Urinary bladder (tissue), 4 donors: ENCODE measurements around the gene DHRS4. TPM values are rescaled to one million over a fixed set of nuclear protein-coding genes. Genes with fewer than 3 reads are reported as not detected.
"Not testable (repeated sequence)": the region's sequence is repeated elsewhere in the genome, so short reads cannot be mapped to it uniquely, and the experiment has no call there.

ENCODE experiments used
- DNase-seq: peaks from one replicate; pipeline ENCODE4 v3.0.0-alpha.2; 2015; ENCODE audit errors: extremely low spot score
- H3K27ac ChIP-seq: one replicate; pipeline ENCODE4 v1.5.1; 2013; ENCODE audit warnings: low read depth, mild to moderate bottlenecking, moderate library complexity
- H3K36me3 ChIP-seq: one replicate; pipeline ENCODE4 v1.6.1; 2013; ENCODE audit warnings: mild to moderate bottlenecking, moderate library complexity; ENCODE audit not compliant: insufficient read depth
- H3K4me1 ChIP-seq: one replicate; pipeline ENCODE4 v1.6.1; 2013; ENCODE audit warnings: mild to moderate bottlenecking, moderate library complexity; ENCODE audit not compliant: insufficient read depth
- H3K4me3 ChIP-seq: one replicate; pipeline ENCODE4 v1.5.1; 2013; ENCODE audit warnings: low read depth, low read length
- WGBS: extraction: QIAGEN DNeasy Blood & Tissue Kit; methylation state at CpG from one replicate; pipeline ENCODE4 v1.1.7; 2013; 5-methylcytosine and 5-hydroxymethylcytosine counted together
- polyA plus RNA-seq: library from polyadenylated mRNA; stranded (reverse); fragments of 200-250 nt; gene quantifications from one replicate; pipeline ENCODE4 v1.2.3, GENCODE V29; 2013
- total RNA-seq: library from RNA; depleted of rRNA; stranded (reverse); fragments of >200 nt; gene quantifications from one replicate; pipeline ENCODE4 v1.2.3, GENCODE V29; 2014
- donor health status: healthy with polysubstance abuse.
- donor health status: healthy.

DHRS4 gene
- total and polyA plus RNA-seq, 2 donors: 25.9 to 53.1 TPM

GRCh38 chr14:24006471-24006816 is 52.9 kb downstream of the DHRS4 start:
- DNase-seq: not testable (repeated sequence)

GRCh38 chr14:24006817-24007652 is 53.5 kb downstream of the DHRS4 start:
- not testable (repeated sequence) for H3K36me3 ChIP-seq, H3K4me1 ChIP-seq, DNase-seq
- H3K4me3 ChIP-seq: peak overlapping the region; percentile 33
- H3K27ac ChIP-seq: peak overlapping the region; percentile 59
- WGBS: 7% methylated on average over 32 of the region's 62 CpGs

More at GRCh38 chr14:24006471-24006816, 52.9 kb downstream of the DHRS4 start:
- peak overlapping the region; percentile 33 for H3K4me3 ChIP-seq
- not testable (repeated sequence) for H3K27ac ChIP-seq, H3K36me3 ChIP-seq, H3K4me1 ChIP-seq
- 7% methylated on average over 1 of the region's 15 CpGs for WGBS

- H3K4me1 ChIP-seq: peaks cover 1% of the 10 kb centered on the region
- H3K36me3 ChIP-seq: no peaks in the 10 kb centered on the region
- WGBS: 80% methylated on average over 2 of the region's 2 CpGs
- DNase-seq: no peak
- no peak overlapping the region for H3K4me3 ChIP-seq
- H3K27ac ChIP-seq: no peak overlapping the region
Observed at GRCh38 chr14:24011051-24011450, 57.5 kb downstream of the DHRS4 start.

- H3K36me3 ChIP-seq, DNase-seq, H3K27ac ChIP-seq, H3K4me3 ChIP-seq, H3K4me1 ChIP-seq: not testable (repeated sequence)
- 60% methylated on average over 4 of the region's 4 CpGs for WGBS
Observed at GRCh38 chr14:24012726-24013273, 59.2 kb downstream of the DHRS4 start.

GRCh38 chr14:24013654-24014514 is 60.3 kb downstream of the DHRS4 start:
- peak; percentile 21 for DNase-seq
- Histone ChIP-seq H3K4me3 (no peak overlapping the region), H3K36me3 (no peaks in the 10 kb centered on the region), H3K27ac (no peak overlapping the region), H3K4me1 (peaks cover 1% of the 10 kb centered on the region)
- WGBS: 30% methylated on average over 12 of the region's 12 CpGs

GRCh38 chr14:24015745-24016144 is 62.2 kb downstream of the DHRS4 start:
- not testable (repeated sequence) for H3K27ac ChIP-seq, H3K4me3 ChIP-seq, H3K36me3 ChIP-seq, H3K4me1 ChIP-seq, DNase-seq
- WGBS: 99% methylated on average over 6 of the region's 6 CpGs

Other genes starting within 250 kb of the DHRS4 start
- 9.7 TPM for gene DHRS4L2, start 35.2 kb downstream of the DHRS4 start, total RNA-seq
- 30.7 TPM for gene DHRS4L2, start 35.2 kb downstream of the DHRS4 start, polyA plus RNA-seq
- gene CARMIL3, start 98.2 kb downstream of the DHRS4 start, total RNA-seq: 1.5 TPM
- 0.33 TPM for gene CARMIL3, start 98.2 kb downstream of the DHRS4 start, polyA plus RNA-seq
- 0.58 TPM for gene CPNE6, start 117.8 kb downstream of the DHRS4 start, total RNA-seq
- gene CPNE6, start 117.8 kb downstream of the DHRS4 start, polyA plus RNA-seq: 1.9 TPM
- 5.3 TPM for gene PCK2, start 140.5 kb downstream of the DHRS4 start, total RNA-seq
- gene PCK2, start 140.5 kb downstream of the DHRS4 start, polyA plus RNA-seq: 23.7 TPM
- gene DCAF11, start 161.0 kb downstream of the DHRS4 start, total RNA-seq: 34.0 TPM
- gene DCAF11, start 161.0 kb downstream of the DHRS4 start, polyA plus RNA-seq: 52.5 TPM
- 0.85 TPM for gene NRL, start 161.2 kb downstream of the DHRS4 start, total RNA-seq
- 2.9 TPM for gene NRL, start 161.2 kb downstream of the DHRS4 start, polyA plus RNA-seq
- gene FITM1, start 176.9 kb downstream of the DHRS4 start, total RNA-seq: 4.2 TPM
- 0.81 TPM for gene FITM1, start 176.9 kb downstream of the DHRS4 start, polyA plus RNA-seq
- gene PSME1, start 182.4 kb downstream of the DHRS4 start, total RNA-seq: 78.0 TPM
- 214 TPM for gene PSME1, start 182.4 kb downstream of the DHRS4 start, polyA plus RNA-seq
- gene EMC9, start 187.8 kb downstream of the DHRS4 start, total RNA-seq: 5.0 TPM
- 24.4 TPM for gene EMC9, start 187.8 kb downstream of the DHRS4 start, polyA plus RNA-seq
- gene PSME2, start 192.8 kb downstream of the DHRS4 start, total RNA-seq: 67.9 TPM
- gene PSME2, start 192.8 kb downstream of the DHRS4 start, polyA plus RNA-seq: 97.7 TPM
- 30.8 TPM for gene RNF31, start 193.7 kb downstream of the DHRS4 start, total RNA-seq
- gene RNF31, start 193.7 kb downstream of the DHRS4 start, polyA plus RNA-seq: 45.8 TPM
- 56.8 TPM for gene IRF9, start 207.5 kb downstream of the DHRS4 start, total RNA-seq
- gene IRF9, start 207.5 kb downstream of the DHRS4 start, polyA plus RNA-seq: 106 TPM
- gene REC8, start 218.3 kb downstream of the DHRS4 start, total RNA-seq: 5.8 TPM
- 8.5 TPM for gene REC8, start 218.3 kb downstream of the DHRS4 start, polyA plus RNA-seq
- 9.8 TPM for gene IPO4, start 235.0 kb downstream of the DHRS4 start, total RNA-seq
- gene IPO4, start 235.0 kb downstream of the DHRS4 start, polyA plus RNA-seq: 24.3 TPM
- 30.4 TPM for gene TM9SF1, start 241.7 kb downstream of the DHRS4 start, total RNA-seq
- gene TM9SF1, start 241.7 kb downstream of the DHRS4 start, polyA plus RNA-seq: 48.1 TPM